ENCODE results near the gene ADARB1. TPM values are rescaled to one million over a fixed set of nuclear protein-coding genes. Genes with fewer than 3 reads are reported as not detected.

ADARB1 gene
- total and polyA plus RNA-seq, 8 donors = 3.2 to 33.9 (median 9.4) TPM

DNA sequence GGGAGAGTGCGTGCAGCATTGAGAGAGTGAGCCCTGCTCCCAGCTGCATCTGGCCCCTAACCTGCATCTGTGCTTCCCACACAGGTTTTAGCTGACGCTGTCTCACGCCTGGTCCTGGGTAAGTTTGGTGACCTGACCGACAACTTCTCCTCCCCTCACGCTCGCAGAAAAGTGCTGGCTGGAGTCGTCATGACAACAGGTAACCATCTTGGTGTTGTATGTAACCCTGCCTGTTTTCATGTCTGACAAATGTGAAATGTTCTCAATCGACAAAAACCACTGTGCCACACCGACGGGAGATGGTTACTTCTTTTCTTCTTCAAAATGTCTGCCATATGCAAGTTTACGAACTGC lies 105.8 kb downstream of the ADARB1 start:
- intact Hi-C loops (cut with DNase I; ENCODE audit: low total_unique reads) = no loop called here
- H3K36me3 ChIP-seq = peaks cover 21 to 88% (median 65%) of the 10 kb centered on the region in 4 donors
- TF ChIP-seq EP300 (IDR thresholded peaks at IDR 0.05) (no peak), POLR2A (IDR thresholded peaks at IDR 0.05) (no peak), POLR2AphosphoS5 (IDR thresholded peaks at IDR 0.05) (no peak)
- TF ChIP-seq, protein P1, sequence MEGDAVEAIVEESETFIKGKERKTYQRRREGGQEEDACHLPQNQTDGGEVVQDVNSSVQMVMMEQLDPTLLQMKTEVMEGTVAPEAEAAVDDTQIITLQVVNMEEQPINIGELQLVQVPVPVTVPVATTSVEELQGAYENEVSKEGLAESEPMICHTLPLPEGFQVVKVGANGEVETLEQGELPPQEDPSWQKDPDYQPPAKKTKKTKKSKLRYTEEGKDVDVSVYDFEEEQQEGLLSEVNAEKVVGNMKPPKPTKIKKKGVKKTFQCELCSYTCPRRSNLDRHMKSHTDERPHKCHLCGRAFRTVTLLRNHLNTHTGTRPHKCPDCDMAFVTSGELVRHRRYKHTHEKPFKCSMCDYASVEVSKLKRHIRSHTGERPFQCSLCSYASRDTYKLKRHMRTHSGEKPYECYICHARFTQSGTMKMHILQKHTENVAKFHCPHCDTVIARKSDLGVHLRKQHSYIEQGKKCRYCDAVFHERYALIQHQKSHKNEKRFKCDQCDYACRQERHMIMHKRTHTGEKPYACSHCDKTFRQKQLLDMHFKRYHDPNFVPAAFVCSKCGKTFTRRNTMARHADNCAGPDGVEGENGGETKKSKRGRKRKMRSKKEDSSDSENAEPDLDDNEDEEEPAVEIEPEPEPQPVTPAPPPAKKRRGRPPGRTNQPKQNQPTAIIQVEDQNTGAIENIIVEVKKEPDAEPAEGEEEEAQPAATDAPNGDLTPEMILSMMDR (IDR thresholded peaks at IDR 0.05) = no peak
- H3K27me3 ChIP-seq = no peaks in the 10 kb centered on the region
- H3K4me1 ChIP-seq = no peaks in the 10 kb centered on the region
- H3K9me3 ChIP-seq = no peaks in the 10 kb centered on the region
- H3K27ac ChIP-seq = no peak overlapping the region
- WGBS, 5 donors = 90 to 93% (median 91%) methylated on average over 11 of the region's 11 CpGs
- DNase-seq = no peak
- no peak overlapping the region for H3K4me3 ChIP-seq

DNA sequence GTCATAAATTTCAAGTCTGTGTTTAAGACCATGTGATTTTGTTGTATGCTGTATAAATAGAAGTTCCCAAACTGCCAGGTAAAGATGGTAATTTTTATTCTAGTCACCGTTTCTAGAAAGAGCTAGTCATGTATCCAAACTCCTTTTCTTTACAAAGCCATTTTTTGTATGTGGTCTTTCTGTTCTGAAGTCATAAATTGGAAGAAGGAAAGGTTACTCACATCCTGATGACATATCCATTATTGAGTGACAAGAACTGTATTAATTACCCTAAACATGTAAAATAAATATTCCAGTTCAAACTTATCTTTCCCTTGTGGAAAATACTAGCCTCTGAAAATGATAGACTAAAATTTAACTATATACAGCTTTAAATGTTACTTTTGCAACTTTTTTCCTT lies 108.6 kb downstream of the ADARB1 start:
- 72 to 86% (median 81%) methylated on average over 1 of the region's 1 CpG for WGBS, 5 donors
- Histone ChIP-seq H3K27me3 (no peaks in the 10 kb centered on the region), H3K36me3 (peaks cover 39 to 93% (median 73%) of the 10 kb centered on the region in 4 donors), H3K4me1 (no peaks in the 10 kb centered on the region), H3K4me3 (no peak overlapping the region), H3K27ac (no peak overlapping the region), H3K9me3 (peaks cover 11 to 20% (median 15%) of the 10 kb centered on the region in 4 donors)
- no peak for DNase-seq
- intact Hi-C loops (cut with DNase I; ENCODE audit: low total_unique reads) = no loop called here
- TF ChIP-seq POLR2A (IDR thresholded peaks at IDR 0.05) (no peak), EP300 (IDR thresholded peaks at IDR 0.05) (no peak), POLR2AphosphoS5 (IDR thresholded peaks at IDR 0.05) (no peak)
- TF ChIP-seq, protein P1 (IDR thresholded peaks at IDR 0.05) = no peak

DNA sequence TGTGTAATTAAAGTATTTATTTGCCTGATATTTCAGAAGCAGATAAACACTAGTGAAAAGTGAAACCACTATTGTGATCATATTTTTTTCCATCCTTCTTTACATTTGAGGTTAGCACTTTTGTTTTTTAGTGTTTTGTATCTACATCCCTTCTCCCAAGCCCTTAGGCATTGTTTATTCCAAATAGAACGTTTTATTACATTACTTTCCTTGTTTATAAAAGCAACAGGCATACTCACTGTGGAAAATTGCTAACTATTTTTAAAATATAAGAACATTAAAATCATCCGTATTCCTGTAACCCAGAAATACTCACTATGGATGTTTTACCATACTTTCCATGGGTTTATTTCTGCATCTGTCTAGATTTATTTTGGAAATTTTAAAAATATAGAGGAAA lies 109.5 kb downstream of the ADARB1 start:
- no peaks in the 10 kb centered on the region for H3K4me1 ChIP-seq
- H3K4me3 ChIP-seq = no peak overlapping the region
- TF ChIP-seq POLR2A (IDR thresholded peaks at IDR 0.05) (no peak), EP300 (IDR thresholded peaks at IDR 0.05) (no peak), POLR2AphosphoS5 (IDR thresholded peaks at IDR 0.05) (no peak)
- TF ChIP-seq, protein P1 (IDR thresholded peaks at IDR 0.05) = no peak
- H3K27me3 ChIP-seq = no peaks in the 10 kb centered on the region
- peaks cover 15 to 29% (median 24%) of the 10 kb centered on the region in 4 donors for H3K9me3 ChIP-seq
- peaks cover 41 to 93% (median 72%) of the 10 kb centered on the region in 4 donors for H3K36me3 ChIP-seq
- H3K27ac ChIP-seq = no peak overlapping the region
- no peak for DNase-seq
- intact Hi-C loops (cut with DNase I; ENCODE audit: low total_unique reads) = no loop called here
- WGBS, 5 donors = 49 to 71% (median 58%) methylated on average over 2 of the region's 2 CpGs

DNA sequence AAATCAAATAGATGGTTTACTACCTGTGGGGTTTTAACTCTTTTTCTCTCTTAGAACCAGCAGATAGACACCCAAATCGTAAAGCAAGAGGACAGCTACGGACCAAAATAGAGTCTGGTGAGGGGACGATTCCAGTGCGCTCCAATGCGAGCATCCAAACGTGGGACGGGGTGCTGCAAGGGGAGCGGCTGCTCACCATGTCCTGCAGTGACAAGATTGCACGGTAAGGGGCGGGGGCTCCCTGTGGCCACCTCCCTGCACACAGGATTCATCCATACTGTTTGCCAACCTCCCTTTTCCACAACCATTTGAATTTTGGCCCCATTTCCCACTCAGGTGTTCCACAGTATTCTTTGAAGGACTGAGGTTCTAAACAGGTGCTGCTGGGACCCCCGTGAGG lies 110.5 kb downstream of the ADARB1 start:
- no peak for TF ChIP-seq POLR2A (IDR thresholded peaks at IDR 0.05)
- intact Hi-C loops (cut with DNase I; ENCODE audit: low total_unique reads) = no loop called here
- WGBS, 5 donors = 93 to 97% (median 96%) methylated on average over 11 of the region's 11 CpGs

DNA sequence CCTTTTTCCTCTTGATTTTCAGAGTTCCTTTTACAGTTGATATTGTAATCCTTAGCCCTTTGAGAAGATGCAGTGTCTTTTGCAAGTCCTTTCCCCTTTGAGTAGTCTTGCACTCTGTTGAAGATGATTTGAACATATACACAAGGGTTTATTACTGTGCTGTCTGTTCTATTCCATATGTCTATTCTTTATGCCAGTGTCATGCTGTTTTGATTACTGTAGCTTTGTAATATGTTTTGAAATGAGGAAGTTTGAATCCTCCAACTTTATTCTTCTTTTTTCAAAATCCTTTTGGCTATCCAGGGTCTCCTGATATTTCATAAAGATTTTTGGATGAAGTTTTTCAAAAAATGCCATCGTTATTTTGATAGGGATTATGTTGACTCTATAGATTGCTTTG lies 112.3 kb downstream of the ADARB1 start:
- H3K36me3 ChIP-seq = peaks cover 40 to 87% (median 70%) of the 10 kb centered on the region in 4 donors
- intact Hi-C loops (cut with DNase I; ENCODE audit: low total_unique reads) = no loop called here

More for the DNA sequence above, 110.5 kb downstream of the ADARB1 start:
- DNase-seq = no peak
- H3K4me3 ChIP-seq = no peak overlapping the region
- no peak overlapping the region for H3K27ac ChIP-seq
- H3K9me3 ChIP-seq = peaks cover 19 to 39% (median 32%) of the 10 kb centered on the region in 4 donors
- H3K4me1 ChIP-seq = no peaks in the 10 kb centered on the region
- no peaks in the 10 kb centered on the region for H3K27me3 ChIP-seq
- peaks cover 45 to 93% (median 76%) of the 10 kb centered on the region in 4 donors for H3K36me3 ChIP-seq

More for the DNA sequence above, 112.3 kb downstream of the ADARB1 start:
- no peak overlapping the region for H3K27ac ChIP-seq
- no peak for DNase-seq
- TF ChIP-seq, protein P1 (IDR thresholded peaks at IDR 0.05) = no peak
- no peak for TF ChIP-seq EP300 (IDR thresholded peaks at IDR 0.05)
- no peak for TF ChIP-seq POLR2AphosphoS5 (IDR thresholded peaks at IDR 0.05)
- no peak for TF ChIP-seq POLR2A (IDR thresholded peaks at IDR 0.05)
- H3K27me3 ChIP-seq = no peaks in the 10 kb centered on the region
- 95 to 100% (median 98%) methylated on average over 1 of the region's 1 CpG for WGBS, 5 donors
- no peak overlapping the region for H3K4me3 ChIP-seq
- H3K9me3 ChIP-seq = peaks cover 19 to 48% (median 39%) of the 10 kb centered on the region in 4 donors
- no peaks in the 10 kb centered on the region for H3K4me1 ChIP-seq

Measured in stomach (tissue), 9 donors.